Embryonic facial prominence (tissue), 1 donor: ENCODE measurements around the gene HTR3A.
"Not testable (repeated sequence)": the region's sequence is repeated elsewhere in the genome, so short reads cannot be mapped to it uniquely, and the experiment has no call there.

ENCODE experiments used
- DNase-seq: peaks from one replicate; pipeline ENCODE4 v3.0.0-alpha.2; 2016; ENCODE audit errors: extremely low spot score

Gene HTR3A

GRCh38 chr11:113974741-113975470 lies at the start of gene HTR3A:
HTR3A (plus strand) TSS chr11:113975108; CDS start chr11:113975326, 218 bp downstream.
- no peak for DNase-seq

GRCh38 chr11:113926273-113927197 lies 48.4 kb upstream of the HTR3A start:
- DNase-seq = no peak

GRCh38 chr11:113928311-113928710 lies 46.6 kb upstream of the HTR3A start:
- no peak for DNase-seq

- DNase-seq = no peak
Observed at GRCh38 chr11:113932788-113933187, 42.1 kb upstream of the HTR3A start.

GRCh38 chr11:113934193-113934592 lies 40.7 kb upstream of the HTR3A start:
- DNase-seq = not testable (repeated sequence)

- DNase-seq = no peak
Observed at GRCh38 chr11:113934761-113935160, 40.1 kb upstream of the HTR3A start.

- no peak for DNase-seq
Observed at GRCh38 chr11:113935858-113936257, 39.0 kb upstream of the HTR3A start.

- DNase-seq = no peak
Observed at GRCh38 chr11:113937918-113938317, 37.0 kb upstream of the HTR3A start.

- no peak for DNase-seq
Observed at GRCh38 chr11:113942256-113942655, 32.7 kb upstream of the HTR3A start.

- not testable (repeated sequence) for DNase-seq
Observed at GRCh38 chr11:113946162-113946561, 28.7 kb upstream of the HTR3A start.

- DNase-seq = no peak
Observed at GRCh38 chr11:113947994-113948393, 26.9 kb upstream of the HTR3A start.

- no peak for DNase-seq
Observed at GRCh38 chr11:113949891-113950290, 25.0 kb upstream of the HTR3A start.

- DNase-seq = no peak
Observed at GRCh38 chr11:113951537-113951936, 23.4 kb upstream of the HTR3A start.

- DNase-seq = no peak
Observed at GRCh38 chr11:113952070-113952469, 22.8 kb upstream of the HTR3A start.

GRCh38 chr11:113952588-113952987 lies 22.3 kb upstream of the HTR3A start:
- no peak for DNase-seq

- DNase-seq = no peak
Observed at GRCh38 chr11:113954235-113954634, 20.7 kb upstream of the HTR3A start.

- no peak for DNase-seq
Observed at GRCh38 chr11:113956986-113957385, 17.9 kb upstream of the HTR3A start.

- no peak for DNase-seq
Observed at GRCh38 chr11:113960702-113961330, 14.1 kb upstream of the HTR3A start.

GRCh38 chr11:113967361-113967760 lies 7.5 kb upstream of the HTR3A start:
- DNase-seq = no peak

GRCh38 chr11:113971506-113972195 lies 3.3 kb upstream of the HTR3A start:
- no peak for DNase-seq

GRCh38 chr11:113977071-113977490 lies 2.2 kb downstream of the HTR3A start:
- DNase-seq = no peak

GRCh38 chr11:113977701-113978100 lies 2.8 kb downstream of the HTR3A start:
- DNase-seq = no peak
